GM12878 (cell line): ENCODE results near the gene EOLA1.

ENCODE experiments used
- CBFB ChIP-seq: IDR thresholded peaks from 2 replicates; pipeline ENCODE4 v1.6.1; 2016; ENCODE audit warnings: antibody characterized with exemption, low read depth
- CBX3 ChIP-seq: fragments of 200-600 bp; sonication (generic); IDR thresholded peaks from 2 replicates; pipeline ENCODE4 v1.6.1; 2016; ENCODE audit warnings: low read depth, borderline replicate concordance
- CHD2 ChIP-seq: IDR thresholded peaks from 2 replicates; pipeline ENCODE4 v1.6.1; 2011; ENCODE audit warnings: low read depth, low read length, improper control_type of control experiment, borderline replicate concordance
- CTCF ChIP-seq, 3 experiments: IDR thresholded peaks in 2 of 3; conservative IDR thresholded peaks in 1 of 3; 2 replicates each; pipeline ENCODE4 v1.5.1; 2011; ENCODE audit warnings: low read depth in 3 of 3, low read length in 3 of 3, mild to moderate bottlenecking in 3 of 3, control low read depth in 2 of 3, moderate library complexity in 2 of 3, inconsistent platforms in 1 of 3, mixed read lengths in 1 of 3; ENCODE audit not compliant: control insufficient read depth in 2 of 3, insufficient read depth in 1 of 3; ENCODE audit errors: extremely low read depth in 1 of 3
- E2F4 ChIP-seq: IDR thresholded peaks from 2 replicates; pipeline ENCODE4 v1.6.1; 2012; ENCODE audit warnings: low read depth, low read length, improper control_type of control experiment
- EP300 ChIP-seq, 2 experiments: fragments of 150-350 bp in 1 of 2; IDR thresholded peaks; 2 replicates each; pipeline ENCODE4 v1.6.1; 2011 to 2012; ENCODE audit warnings: low read depth in 2 of 2, low read length in 2 of 2, borderline replicate concordance in 1 of 2, improper control_type of control experiment in 1 of 2, inconsistent platforms in 1 of 2; ENCODE audit not compliant: control insufficient read depth in 1 of 2
- FOXM1 ChIP-seq: IDR thresholded peaks from 2 replicates; pipeline ENCODE4 v1.6.1; 2012; ENCODE audit warnings: low read depth, mild to moderate bottlenecking, inconsistent platforms, low read length, moderate library complexity
- HDGF ChIP-seq: fragments of 450-650 bp; IDR thresholded peaks from 2 replicates; pipeline ENCODE4 v1.6.1; 2016; ENCODE audit warnings: antibody characterized with exemption
- IRF4 ChIP-seq: IDR thresholded peaks from 2 replicates; pipeline ENCODE4 v1.6.1; 2011; ENCODE audit warnings: low read depth, low read length
- NR2C2 ChIP-seq: IDR thresholded peaks from 2 replicates; pipeline ENCODE4 v1.6.1; 2011; ENCODE audit warnings: borderline replicate concordance, low read depth; ENCODE audit not compliant: control insufficient read depth, insufficient read length
- POLR2AphosphoS5 ChIP-seq: IDR thresholded peaks from 2 replicates; pipeline ENCODE4 v1.6.1; 2011; ENCODE audit warnings: mild to moderate bottlenecking, low read length, inconsistent platforms
- RAD21 ChIP-seq: IDR thresholded peaks from 2 replicates; pipeline ENCODE4 v1.6.1; 2011; ENCODE audit warnings: mild to moderate bottlenecking, low read depth, low read length, moderate library complexity; ENCODE audit not compliant: insufficient read depth
- RB1 ChIP-seq: fragments of 450-650 bp; formaldehyde crosslinking; IDR thresholded peaks from 2 replicates; pipeline ENCODE4 v1.6.1; 2017; ENCODE audit warnings: mild to moderate bottlenecking, borderline replicate concordance
- REST ChIP-seq: IDR thresholded peaks from 2 replicates; pipeline ENCODE4 v1.6.1; 2012; ENCODE audit warnings: mild to moderate bottlenecking, low read depth, low read length

- no peak for TF ChIP-seq CHD2
- no peak for TF ChIP-seq FOXM1
- TF ChIP-seq HDGF: no peak
- TF ChIP-seq E2F4: no peak
- no peak for TF ChIP-seq CTCF (IDR thresholded peaks at IDR 0.05 in 2 of 3, conservative IDR thresholded peaks at IDR 0.05 in 1 of 3; ENCODE audit: control insufficient read depth in 2 of 3, extremely low read depth in 1 of 3, insufficient read depth in 1 of 3, low read depth in 3 of 3, low read length in 3 of 3)
- TF ChIP-seq RB1: no peak
- TF ChIP-seq CBX3: no peak
- no peak for TF ChIP-seq EP300 (IDR thresholded peaks at IDR 0.05; ENCODE audit: borderline replicate concordance in 1 of 2, control insufficient read depth in 1 of 2, low read depth in 2 of 2, low read length in 2 of 2)
- TF ChIP-seq NR2C2: no peak
- no peak for TF ChIP-seq IRF4
- no peak for TF ChIP-seq POLR2AphosphoS5
- TF ChIP-seq CBFB: no peak
- TF ChIP-seq REST: no peak
- TF ChIP-seq RAD21: no peak
These were observed 49.0 kb upstream of the EOLA1 start for GRCh38 chrX:149491812-149492211.
